Large intestine (tissue), 3 donors: ENCODE data around the gene TMEM218. TPM values are rescaled to one million over a fixed set of nuclear protein-coding genes. Genes with fewer than 3 reads are reported as not detected.

ENCODE experiments used
- DNase-seq, 2 donors: peaks; one replicate each; pipeline versions ENCODE4 v3.0.0 to v3.0.0-alpha.2; 2013
- H3K27ac ChIP-seq: one replicate; pipeline ENCODE4 v1.5.1; 2013; ENCODE audit warnings: low read length
- H3K27me3 ChIP-seq: 2 replicates; pipeline ENCODE4 v1.6.1; 2013; ENCODE audit warnings: low read length; ENCODE audit not compliant: control insufficient read depth, insufficient read depth
- H3K36me3 ChIP-seq: 2 replicates; pipeline ENCODE4 v1.6.1; 2013; ENCODE audit warnings: low read length; ENCODE audit not compliant: control insufficient read depth, insufficient read depth
- H3K4me1 ChIP-seq: one replicate; pipeline ENCODE4 v1.6.1; 2013; ENCODE audit warnings: low read length; ENCODE audit not compliant: control insufficient read depth, insufficient read depth
- H3K4me3 ChIP-seq: one replicate; pipeline ENCODE4 v1.5.1; 2013; ENCODE audit warnings: low read length
- H3K9me3 ChIP-seq: one replicate; pipeline ENCODE4 v1.6.1; 2013; ENCODE audit warnings: mild to moderate bottlenecking, low read depth, low read length, moderate library complexity; ENCODE audit not compliant: control insufficient read depth
- WGBS: methylation state at CpG from one replicate; pipeline ENCODE4 v1.1.5; 2013; ENCODE audit warnings: low lambda C conversion rate; ENCODE audit not compliant: insufficient coverage; 5-methylcytosine and 5-hydroxymethylcytosine counted together
- polyA plus RNA-seq: library from polyadenylated mRNA; unstranded; fragments of 120-200 nt; gene quantifications from one replicate; pipeline ENCODE4 v1.2.1, GENCODE V29; 2013

The TMEM218 gene
- polyA plus RNA-seq, 1 donor, result 29.1 TPM

- WGBS, result no CpG with 5 or more reads among the region's 5 CpGs
Measured at GRCh38 chr11:125148743-125149142, 37.3 kb upstream of the TMEM218 start.

GRCh38 chr11:125148011-125148410 is 36.6 kb upstream of the TMEM218 start:
- Histone ChIP-seq H3K27me3 (peaks cover 16% of the 10 kb centered on the region), H3K36me3 (no peaks in the 10 kb centered on the region), H3K4me1 (no peaks in the 10 kb centered on the region), H3K9me3 (no peaks in the 10 kb centered on the region), H3K4me3 (no peak overlapping the region), H3K27ac (no peak overlapping the region)
- no peak for DNase-seq

More at GRCh38 chr11:125148743-125149142, 37.3 kb upstream of the TMEM218 start:
- Histone ChIP-seq H3K4me3 (no peak overlapping the region), H3K9me3 (no peaks in the 10 kb centered on the region), H3K4me1 (no peaks in the 10 kb centered on the region), H3K36me3 (no peaks in the 10 kb centered on the region), H3K27me3 (peaks cover 16% of the 10 kb centered on the region), H3K27ac (no peak overlapping the region)
- DNase-seq, result no peak

- H3K27me3 ChIP-seq, result peaks cover 16% of the 10 kb centered on the region
- no peaks in the 10 kb centered on the region for H3K9me3 ChIP-seq
- WGBS, result no CpG with 5 or more reads among the region's 6 CpGs
Measured at GRCh38 chr11:125147280-125147679, 35.9 kb upstream of the TMEM218 start.

GRCh38 chr11:125146232-125146631 is 34.8 kb upstream of the TMEM218 start:
- no peak overlapping the region for H3K27ac ChIP-seq
- no peaks in the 10 kb centered on the region for H3K36me3 ChIP-seq
- H3K4me1 ChIP-seq, result no peaks in the 10 kb centered on the region
- no CpG with 5 or more reads among the region's 1 CpG for WGBS
- H3K4me3 ChIP-seq, result no peak overlapping the region
- H3K9me3 ChIP-seq, result no peaks in the 10 kb centered on the region
- H3K27me3 ChIP-seq, result peaks cover 16% of the 10 kb centered on the region
- DNase-seq, result no peak

More at GRCh38 chr11:125147280-125147679, 35.9 kb upstream of the TMEM218 start:
- no peak for DNase-seq
- Histone ChIP-seq H3K4me1 (no peaks in the 10 kb centered on the region), H3K4me3 (no peak overlapping the region), H3K27ac (no peak overlapping the region), H3K36me3 (no peaks in the 10 kb centered on the region)

GRCh38 chr11:125141686-125142535 is 30.5 kb upstream of the TMEM218 start:
- H3K36me3 ChIP-seq, result no peaks in the 10 kb centered on the region
- no CpG with 5 or more reads among the region's 18 CpGs for WGBS
- DNase-seq, result peak in 1 of 2 donors; percentile 22
- no peak overlapping the region for H3K4me3 ChIP-seq
- no peak overlapping the region for H3K27ac ChIP-seq
- no peaks in the 10 kb centered on the region for H3K9me3 ChIP-seq
- peaks cover 16% of the 10 kb centered on the region for H3K27me3 ChIP-seq
- peaks cover 5% of the 10 kb centered on the region for H3K4me1 ChIP-seq

GRCh38 chr11:125141178-125141577 is 29.8 kb upstream of the TMEM218 start:
- no peak for DNase-seq
- WGBS, result no CpG with 5 or more reads among the region's 12 CpGs
- Histone ChIP-seq H3K27me3 (peaks cover 16% of the 10 kb centered on the region), H3K36me3 (no peaks in the 10 kb centered on the region), H3K9me3 (no peaks in the 10 kb centered on the region), H3K4me3 (no peak overlapping the region), H3K4me1 (peaks cover 5% of the 10 kb centered on the region), H3K27ac (no peak overlapping the region)

GRCh38 chr11:125140233-125140632 is 28.8 kb upstream of the TMEM218 start:
- Histone ChIP-seq H3K4me3 (no peak overlapping the region), H3K27ac (no peak overlapping the region), H3K9me3 (no peaks in the 10 kb centered on the region), H3K27me3 (peaks cover 16% of the 10 kb centered on the region), H3K4me1 (peaks cover 5% of the 10 kb centered on the region), H3K36me3 (no peaks in the 10 kb centered on the region)
- peak in 1 of 2 donors; percentile 25 for DNase-seq
- no CpG with 5 or more reads among the region's 8 CpGs for WGBS

GRCh38 chr11:125139778-125140177 is 28.4 kb upstream of the TMEM218 start:
- WGBS, result no CpG with 5 or more reads among the region's 3 CpGs

GRCh38 chr11:125138966-125139365 is 27.5 kb upstream of the TMEM218 start:
- no peaks in the 10 kb centered on the region for H3K9me3 ChIP-seq
- peaks cover 9% of the 10 kb centered on the region for H3K27me3 ChIP-seq
- H3K4me1 ChIP-seq, result peaks cover 5% of the 10 kb centered on the region
- DNase-seq, result no peak
- no peak overlapping the region for H3K4me3 ChIP-seq
- H3K36me3 ChIP-seq, result no peaks in the 10 kb centered on the region
- WGBS, result no CpG with 5 or more reads among the region's 8 CpGs
- H3K27ac ChIP-seq, result no peak overlapping the region

More at GRCh38 chr11:125139778-125140177, 28.4 kb upstream of the TMEM218 start:
- no peaks in the 10 kb centered on the region for H3K36me3 ChIP-seq
- H3K4me1 ChIP-seq, result peaks cover 5% of the 10 kb centered on the region
- no peaks in the 10 kb centered on the region for H3K9me3 ChIP-seq
- H3K27me3 ChIP-seq, result peaks cover 16% of the 10 kb centered on the region
- no peak for DNase-seq
- H3K4me3 ChIP-seq, result no peak overlapping the region
- H3K27ac ChIP-seq, result no peak overlapping the region

- no peaks in the 10 kb centered on the region for H3K9me3 ChIP-seq
- H3K36me3 ChIP-seq, result no peaks in the 10 kb centered on the region
- no peak overlapping the region for H3K4me3 ChIP-seq
Measured at GRCh38 chr11:125136001-125136400, 24.6 kb upstream of the TMEM218 start.

GRCh38 chr11:125132596-125132995 is 21.2 kb upstream of the TMEM218 start:
- no peak for DNase-seq
- Histone ChIP-seq H3K9me3 (no peaks in the 10 kb centered on the region), H3K27me3 (peaks cover 6% of the 10 kb centered on the region), H3K4me3 (no peak overlapping the region), H3K4me1 (no peaks in the 10 kb centered on the region), H3K36me3 (no peaks in the 10 kb centered on the region), H3K27ac (no peak overlapping the region)
- WGBS, result no CpG with 5 or more reads among the region's 7 CpGs

More at GRCh38 chr11:125136001-125136400, 24.6 kb upstream of the TMEM218 start:
- DNase-seq, result no peak
- Histone ChIP-seq H3K4me1 (peaks cover 5% of the 10 kb centered on the region), H3K27ac (no peak overlapping the region), H3K27me3 (peaks cover 5% of the 10 kb centered on the region)
